GM12875 (cell line): ENCODE measurements around the gene NTNG1.

Experiments used
- H3K4me3 ChIP-seq: one replicate; pipeline ENCODE4 v1.5.1; 2011; ENCODE audit warnings: low read depth, low read length, control low read depth
- CTCF ChIP-seq: IDR thresholded peaks from 2 replicates; pipeline ENCODE4 v1.5.1; 2011; ENCODE audit warnings: low read depth, mild to moderate bottlenecking, control low read depth, inconsistent platforms, low read length, moderate library complexity, borderline replicate concordance; ENCODE audit not compliant: insufficient read depth

Gene NTNG1

GRCh38 chr1:107263291-107263915, 122.6 kb downstream of the NTNG1 start:
- TF ChIP-seq CTCF = no peak
- H3K4me3 ChIP-seq = no peak overlapping the region

- TF ChIP-seq CTCF = no peak
- H3K4me3 ChIP-seq = no peak overlapping the region
Observed at GRCh38 chr1:107264007-107264406, 123.2 kb downstream of the NTNG1 start.

DNA sequence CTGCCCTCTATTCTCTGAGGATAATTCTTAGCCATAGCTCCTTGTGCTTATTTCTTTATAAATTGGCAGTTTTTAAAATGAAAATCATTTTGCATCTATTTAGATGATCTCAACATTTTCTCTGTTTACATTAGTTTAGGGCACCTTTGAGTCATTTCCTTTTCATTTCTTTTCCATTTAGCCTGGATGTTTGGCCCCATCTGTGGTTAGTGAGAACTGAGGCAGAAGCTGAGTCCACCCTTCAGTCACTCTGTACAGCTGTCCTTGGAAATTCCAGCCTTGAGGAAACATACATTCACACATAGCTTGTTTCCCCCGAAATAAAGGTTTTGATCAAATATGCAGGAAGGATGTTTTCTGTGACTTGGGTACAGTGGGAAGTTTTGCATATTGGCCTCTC, 123.7 kb downstream of the NTNG1 start:
- TF ChIP-seq CTCF = no peak
- H3K4me3 ChIP-seq = no peak overlapping the region

DNA sequence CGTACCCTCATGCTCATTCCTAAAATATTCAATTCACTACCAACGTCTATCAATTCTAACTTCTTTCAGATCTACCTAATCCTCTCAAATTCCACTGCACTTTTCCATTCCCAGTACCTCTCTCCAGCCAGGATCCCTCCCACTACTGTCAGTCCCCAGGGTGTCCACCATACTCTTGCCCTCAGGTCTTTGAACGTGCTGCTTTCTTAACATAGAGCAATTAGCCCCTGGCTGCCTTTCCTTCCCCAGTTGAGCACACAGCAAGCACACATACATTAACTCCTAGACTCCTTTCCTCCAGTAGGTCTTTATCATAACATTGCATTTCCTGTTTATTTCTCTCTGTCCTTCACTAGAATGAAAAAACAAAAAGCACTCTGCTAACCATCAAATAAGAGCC, 126.7 kb downstream of the NTNG1 start:
- no peak overlapping the region for H3K4me3 ChIP-seq
- TF ChIP-seq CTCF = no peak

GRCh38 chr1:107272321-107272720, 131.5 kb downstream of the NTNG1 start:
- no peak overlapping the region for H3K4me3 ChIP-seq
- no peak for TF ChIP-seq CTCF

- H3K4me3 ChIP-seq = no peak overlapping the region
- no peak for TF ChIP-seq CTCF
Observed at GRCh38 chr1:107273515-107273914, 132.7 kb downstream of the NTNG1 start.

DNA sequence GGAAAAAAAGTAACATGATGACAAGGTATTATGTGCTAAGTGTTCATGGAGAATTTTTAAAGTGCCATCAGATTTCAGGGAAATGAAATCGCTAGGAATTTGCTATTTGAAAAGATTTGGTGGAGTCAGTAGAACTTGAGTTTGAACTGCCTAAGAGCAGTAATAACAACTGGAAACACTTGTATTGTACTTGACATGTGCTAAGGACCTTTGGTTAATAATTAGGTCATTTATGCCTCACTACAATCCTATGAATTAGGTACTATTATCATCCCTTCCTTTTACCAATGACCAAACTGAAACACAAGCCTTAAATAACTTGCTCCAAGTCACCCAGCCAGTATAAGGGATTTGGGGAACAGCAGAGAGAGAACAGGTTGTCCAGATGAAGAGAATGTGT, 133.4 kb downstream of the NTNG1 start:
- no peak for TF ChIP-seq CTCF
- H3K4me3 ChIP-seq = no peak overlapping the region
